Activated CD4-positive, CD25-positive, alpha-beta regulatory T cell (primary cell): ENCODE results near the gene PTH1R.

Source experiments
- DNase-seq, 4 experiments: peaks; one replicate each; lab custom pipeline; 2025; lab: John Stamatoyannopoulos, UW

The PTH1R gene

GRCh38 chr3:46930166-46930944, 52.8 kb downstream of the PTH1R start:
- DNase-seq, result no peak

GRCh38 chr3:46930945-46931403, 53.5 kb downstream of the PTH1R start:
- no peak for DNase-seq

- no peak for DNase-seq
Measured at GRCh38 chr3:46931631-46932331, 54.3 kb downstream of the PTH1R start.

GRCh38 chr3:46932455-46933225, 55.1 kb downstream of the PTH1R start:
- no peak for DNase-seq

GRCh38 chr3:46933261-46933660, 55.7 kb downstream of the PTH1R start:
- DNase-seq, result no peak

GRCh38 chr3:46934072-46934471, 56.6 kb downstream of the PTH1R start:
- DNase-seq, result no peak

GRCh38 chr3:46934498-46935167, 57.1 kb downstream of the PTH1R start:
- no peak for DNase-seq

- no peak for DNase-seq
Measured at GRCh38 chr3:46935168-46935858, 57.8 kb downstream of the PTH1R start.

- no peak for DNase-seq
Measured at GRCh38 chr3:46935989-46936558, 58.6 kb downstream of the PTH1R start.

GRCh38 chr3:46936733-46937250, 59.3 kb downstream of the PTH1R start:
- DNase-seq, result no peak

- DNase-seq, result no peak
Measured at GRCh38 chr3:46938118-46938517, 60.6 kb downstream of the PTH1R start.

GRCh38 chr3:46939578-46940445, 62.3 kb downstream of the PTH1R start:
- DNase-seq, result no peak

- no peak for DNase-seq
Measured at GRCh38 chr3:46942076-46942475, 64.6 kb downstream of the PTH1R start.

GRCh38 chr3:46942481-46943236, 65.1 kb downstream of the PTH1R start:
- DNase-seq, result no peak

- no peak for DNase-seq
Measured at GRCh38 chr3:46943237-46944187, 66.0 kb downstream of the PTH1R start.

- no peak for DNase-seq
Measured at GRCh38 chr3:46944191-46944590, 66.7 kb downstream of the PTH1R start.

- DNase-seq, result no peak
Measured at GRCh38 chr3:46946416-46946815, 68.9 kb downstream of the PTH1R start.
